Immature natural killer cell (primary cell): ENCODE results near the gene CCNY. TPM values are rescaled to one million over a fixed set of nuclear protein-coding genes. Genes with fewer than 3 reads are reported as not detected.
"Not testable (repeated sequence)": the region's sequence is repeated elsewhere in the genome, so short reads cannot be mapped to it uniquely, and the experiment has no call there.

Experiments
- DNase-seq, 3 donors: peaks; one replicate each; pipeline ENCODE4 v3.0.0; 2022; ENCODE audit warnings: mixed read lengths in 1 of 3
- H3K27ac Mint-ChIP-seq, 6 donors: one replicate each; pipeline ENCODE4 v1.8.0; 2020; ENCODE audit warnings: mixed read lengths in 6 of 6, mild to moderate bottlenecking in 5 of 6, inconsistent platforms in 4 of 6, moderate library complexity in 3 of 6
- H3K27me3 Mint-ChIP-seq, 3 donors: one replicate each; pipeline ENCODE4 v1.8.0; 2020 to 2021; ENCODE audit warnings: low read depth in 3 of 3, mild to moderate bottlenecking in 3 of 3, mixed read lengths in 3 of 3, moderate library complexity in 3 of 3, inconsistent platforms in 1 of 3
- H3K36me3 Mint-ChIP-seq, 3 donors: one replicate each; pipeline ENCODE4 v1.8.0; 2020; ENCODE audit warnings: mixed read lengths in 3 of 3, inconsistent platforms in 2 of 3, mild to moderate bottlenecking in 2 of 3
- H3K4me1 Mint-ChIP-seq, 2 donors: one replicate each; pipeline ENCODE4 v1.8.0; 2020; ENCODE audit warnings: inconsistent platforms in 2 of 2, mild to moderate bottlenecking in 2 of 2, mixed read lengths in 2 of 2, moderate library complexity in 1 of 2
- H3K4me3 Mint-ChIP-seq, 5 donors: one replicate each; pipeline ENCODE4 v1.8.0; 2020; ENCODE audit warnings: mild to moderate bottlenecking in 5 of 5, mixed read lengths in 5 of 5, inconsistent platforms in 3 of 5, moderate library complexity in 3 of 5
- H3K9me3 Mint-ChIP-seq, 6 donors: one replicate each; pipeline ENCODE4 v1.8.0; 2020; ENCODE audit warnings: mild to moderate bottlenecking in 6 of 6, mixed read lengths in 6 of 6, inconsistent platforms in 4 of 6, moderate library complexity in 3 of 6
- polyA plus RNA-seq, 3 donors: library from polyadenylated mRNA; unstranded; fragments of 300-500 nt; fragmentation: Illumina TruSeq; gene quantifications; one replicate each; pipeline ENCODE4 v1.2.3, GENCODE V29; 2021

Gene CCNY
- polyA plus RNA-seq, 3 donors from 2014 or later, result 7.8 to 13.2 (median 12.4) TPM

- H3K9me3 Mint-ChIP-seq, result no peaks in the 10 kb centered on the region
- peaks cover 80 to 93% of the 10 kb centered on the region in 2 donors for H3K4me1 Mint-ChIP-seq
- H3K36me3 Mint-ChIP-seq, result no peaks in the 10 kb centered on the region
- peak overlapping the region; percentile 59 to 80 (median 63) for H3K27ac Mint-ChIP-seq
- peak; percentile 25 to 33 (median 28) for DNase-seq
- peak overlapping the region; percentile 57 to 77 (median 70) for H3K4me3 Mint-ChIP-seq
- peaks cover 0 to 5% (median 3%) of the 10 kb centered on the region in 3 donors for H3K27me3 Mint-ChIP-seq
Observed at GRCh38 chr10:35352512-35352911, 16.2 kb downstream of the CCNY start.

GRCh38 chr10:35353395-35353794 lies 17.1 kb downstream of the CCNY start:
- Mint-ChIP-seq H3K9me3 (no peaks in the 10 kb centered on the region), H3K27ac (peak overlapping the region in 4 of 6 donors; percentile 7 to 74 (median 56)), H3K4me1 (peaks cover 82 to 93% of the 10 kb centered on the region in 2 donors), H3K4me3 (no peak overlapping the region), H3K36me3 (no peaks in the 10 kb centered on the region), H3K27me3 (peaks cover 0 to 5% (median 3%) of the 10 kb centered on the region in 3 donors)
- no peak for DNase-seq

- peaks cover 86 to 94% of the 10 kb centered on the region in 2 donors for H3K4me1 Mint-ChIP-seq
Observed at GRCh38 chr10:35353805-35354204, 17.5 kb downstream of the CCNY start.

GRCh38 chr10:35354257-35354656 lies 17.9 kb downstream of the CCNY start:
- H3K9me3 Mint-ChIP-seq, H3K4me3 Mint-ChIP-seq, DNase-seq, H3K27me3 Mint-ChIP-seq, H3K36me3 Mint-ChIP-seq: not testable (repeated sequence)
- peaks cover 85 to 98% of the 10 kb centered on the region in 2 donors for H3K4me1 Mint-ChIP-seq
- H3K27ac Mint-ChIP-seq, result peak overlapping the region in 1 of 6 donors; percentile 35

More at GRCh38 chr10:35353805-35354204, 17.5 kb downstream of the CCNY start:
- H3K36me3 Mint-ChIP-seq, result no peaks in the 10 kb centered on the region
- DNase-seq, result no peak
- peak overlapping the region in 2 of 6 donors; percentile 31 to 51 for H3K27ac Mint-ChIP-seq
- no peaks in the 10 kb centered on the region for H3K9me3 Mint-ChIP-seq
- peaks cover 0 to 5% (median 3%) of the 10 kb centered on the region in 3 donors for H3K27me3 Mint-ChIP-seq
- H3K4me3 Mint-ChIP-seq, result peak overlapping the region in 3 of 5 donors; percentile 22 to 48 (median 35)

- peaks cover 0 to 5% (median 3%) of the 10 kb centered on the region in 3 donors for H3K27me3 Mint-ChIP-seq
- H3K4me1 Mint-ChIP-seq, result peaks cover 71 to 89% of the 10 kb centered on the region in 2 donors
- H3K9me3 Mint-ChIP-seq, result no peaks in the 10 kb centered on the region
- peak overlapping the region in 5 of 6 donors; percentile 11 to 65 (median 19) for H3K27ac Mint-ChIP-seq
- peak; percentile 15 to 26 (median 17) for DNase-seq
- peak overlapping the region; percentile 7 to 40 (median 25) for H3K4me3 Mint-ChIP-seq
- no peaks in the 10 kb centered on the region for H3K36me3 Mint-ChIP-seq
Observed at GRCh38 chr10:35355971-35356724, 19.8 kb downstream of the CCNY start.

- peak overlapping the region in 1 of 6 donors; percentile 22 for H3K27ac Mint-ChIP-seq
- H3K27me3 Mint-ChIP-seq, result peaks cover 0 to 5% (median 3%) of the 10 kb centered on the region in 3 donors
- no peak for DNase-seq
- peak overlapping the region in 2 of 5 donors; percentile 29 to 40 for H3K4me3 Mint-ChIP-seq
- peaks cover 67 to 87% of the 10 kb centered on the region in 2 donors for H3K4me1 Mint-ChIP-seq
- H3K9me3 Mint-ChIP-seq, result no peaks in the 10 kb centered on the region
- no peaks in the 10 kb centered on the region for H3K36me3 Mint-ChIP-seq
Observed at GRCh38 chr10:35356725-35357092, 20.4 kb downstream of the CCNY start.

GRCh38 chr10:35359056-35359455 lies 22.7 kb downstream of the CCNY start:
- Mint-ChIP-seq H3K4me3 (no peak overlapping the region), H3K27ac (peak overlapping the region in 2 of 6 donors; percentile 3 to 11), H3K4me1 (peaks cover 57 to 81% of the 10 kb centered on the region in 2 donors), H3K36me3 (no peaks in the 10 kb centered on the region), H3K27me3 (peaks cover 0 to 3% (median 2%) of the 10 kb centered on the region in 3 donors), H3K9me3 (no peaks in the 10 kb centered on the region)
- DNase-seq, result no peak

GRCh38 chr10:35359873-35360272 lies 23.6 kb downstream of the CCNY start:
- no peaks in the 10 kb centered on the region for H3K36me3 Mint-ChIP-seq
- no peak for DNase-seq
- H3K4me3 Mint-ChIP-seq, result no peak overlapping the region
- H3K4me1 Mint-ChIP-seq, result peaks cover 55 to 79% of the 10 kb centered on the region in 2 donors
- peaks cover 0 to 2% (median 2%) of the 10 kb centered on the region in 3 donors for H3K27me3 Mint-ChIP-seq
- no peaks in the 10 kb centered on the region for H3K9me3 Mint-ChIP-seq
- no peak overlapping the region for H3K27ac Mint-ChIP-seq

- Mint-ChIP-seq H3K27me3 (no peaks in the 10 kb centered on the region), H3K27ac (no peak overlapping the region), H3K4me3 (no peak overlapping the region), H3K36me3 (no peaks in the 10 kb centered on the region), H3K9me3 (no peaks in the 10 kb centered on the region), H3K4me1 (peaks cover 52 to 80% of the 10 kb centered on the region in 2 donors)
- DNase-seq, result no peak
Observed at GRCh38 chr10:35362701-35363350, 26.5 kb downstream of the CCNY start.

GRCh38 chr10:35363587-35363986 lies 27.3 kb downstream of the CCNY start:
- peak overlapping the region in 3 of 6 donors; percentile 4 to 63 (median 15) for H3K27ac Mint-ChIP-seq
- no peaks in the 10 kb centered on the region for H3K27me3 Mint-ChIP-seq
- no peak for DNase-seq
- H3K4me3 Mint-ChIP-seq, result no peak overlapping the region
- H3K36me3 Mint-ChIP-seq, result no peaks in the 10 kb centered on the region
- H3K4me1 Mint-ChIP-seq, result peaks cover 52 to 80% of the 10 kb centered on the region in 2 donors
- no peaks in the 10 kb centered on the region for H3K9me3 Mint-ChIP-seq

- H3K4me3 Mint-ChIP-seq, result no peak overlapping the region
- no peaks in the 10 kb centered on the region for H3K9me3 Mint-ChIP-seq
- no peak for DNase-seq
- H3K36me3 Mint-ChIP-seq, result no peaks in the 10 kb centered on the region
- no peaks in the 10 kb centered on the region for H3K27me3 Mint-ChIP-seq
- H3K27ac Mint-ChIP-seq, result no peak overlapping the region
- H3K4me1 Mint-ChIP-seq, result peaks cover 54 to 80% of the 10 kb centered on the region in 2 donors
Observed at GRCh38 chr10:35364808-35365207, 28.5 kb downstream of the CCNY start.

GRCh38 chr10:35365994-35366393 lies 29.7 kb downstream of the CCNY start:
- Mint-ChIP-seq H3K36me3 (no peaks in the 10 kb centered on the region), H3K27me3 (no peaks in the 10 kb centered on the region), H3K4me3 (no peak overlapping the region), H3K27ac (no peak overlapping the region), H3K4me1 (peaks cover 59 to 88% of the 10 kb centered on the region in 2 donors), H3K9me3 (no peaks in the 10 kb centered on the region)
- DNase-seq, result no peak

GRCh38 chr10:35367107-35367859 lies 31.0 kb downstream of the CCNY start:
- Mint-ChIP-seq H3K9me3 (no peaks in the 10 kb centered on the region), H3K27ac (no peak overlapping the region), H3K36me3 (peaks cover 0 to 6% (median 0%) of the 10 kb centered on the region in 3 donors), H3K27me3 (peaks cover 0 to 1% (median 0%) of the 10 kb centered on the region in 3 donors), H3K4me1 (peaks cover 67 to 91% of the 10 kb centered on the region in 2 donors), H3K4me3 (no peak overlapping the region)
- no peak for DNase-seq
